Measurements from ENCODE around the gene LIMCH1.

The LIMCH1 gene

DNA sequence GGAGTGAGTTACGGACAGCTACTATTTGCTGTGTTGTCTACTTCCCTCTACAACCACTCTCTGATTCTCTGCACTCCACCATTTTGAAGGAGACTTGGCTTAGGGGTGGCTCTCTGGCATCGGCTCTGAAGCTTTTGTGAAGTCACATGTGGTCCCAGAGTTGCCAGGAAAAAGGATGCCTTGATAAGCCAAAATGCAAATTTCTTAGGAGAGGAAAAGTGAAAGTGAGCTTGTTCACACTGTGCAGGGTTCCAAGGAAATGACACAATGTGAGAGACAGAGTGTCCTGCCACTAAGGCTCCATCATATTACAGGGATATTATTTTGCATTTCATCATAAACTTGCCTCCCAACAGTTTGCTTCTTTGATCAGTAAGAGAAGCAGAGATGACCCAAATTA lies 203.4 kb downstream of the LIMCH1 start:
- no peak for DNase-seq

GRCh38 chr4:41744572-41745291 lies 206.8 kb downstream of the LIMCH1 start:
- no peak for DNase-seq

DNA sequence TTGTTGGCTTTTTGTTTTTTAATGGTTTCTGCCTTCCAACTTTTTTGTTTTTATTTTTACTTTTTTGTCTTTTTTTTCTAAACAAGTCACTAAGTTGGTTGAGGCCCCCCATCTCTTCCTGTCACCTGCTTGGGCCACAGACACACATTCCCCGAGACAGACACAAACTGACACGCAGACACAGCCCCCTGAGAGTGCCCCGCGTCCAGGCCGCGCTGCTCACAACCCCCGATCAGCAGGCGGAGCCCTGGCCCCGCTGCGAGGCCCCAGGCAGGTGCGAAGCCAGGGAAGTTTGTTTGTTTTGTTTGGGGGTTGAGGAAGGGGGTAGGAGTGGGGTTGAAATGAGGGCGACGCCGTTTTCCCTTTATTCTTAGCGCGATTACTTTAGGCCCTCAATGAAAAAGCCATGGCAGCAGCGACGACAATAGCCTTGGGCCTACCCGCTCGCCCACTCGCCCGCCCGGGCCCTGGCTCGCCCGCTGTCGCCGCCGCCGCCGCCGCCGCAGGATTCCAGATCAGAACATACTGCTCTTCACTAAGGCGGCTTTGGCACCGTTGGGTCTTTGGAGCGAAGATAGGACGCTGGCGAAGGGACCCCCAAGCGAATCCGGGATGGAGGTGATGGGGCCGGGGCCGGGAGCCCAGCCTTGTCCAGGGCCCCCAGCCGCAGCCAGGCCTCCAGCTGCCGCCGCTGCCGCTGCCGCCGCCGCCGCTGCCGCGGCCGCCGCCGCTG lies 207.5 kb downstream of the LIMCH1 start:
- DNase-seq: no peak

DNA sequence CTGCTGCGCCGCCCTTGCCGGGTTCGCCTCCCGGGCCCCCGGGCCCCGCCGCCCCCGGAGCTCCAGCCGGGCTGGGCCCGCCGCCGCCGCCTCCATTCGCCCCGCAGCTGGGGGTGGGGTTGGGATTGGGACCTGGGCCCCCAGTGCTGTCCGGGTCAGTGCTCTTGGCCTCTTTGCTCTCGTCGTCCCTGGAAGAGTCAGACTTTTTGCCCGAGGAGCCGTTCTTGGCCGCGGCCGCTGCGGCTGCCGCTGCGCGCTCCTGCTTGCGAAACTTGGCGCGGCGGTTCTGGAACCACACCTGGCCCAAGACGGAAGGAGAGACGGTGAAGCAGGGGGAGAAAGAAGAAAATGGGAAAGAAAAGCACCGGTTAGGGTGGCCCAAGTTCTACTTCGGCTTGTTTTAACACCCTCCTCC lies 208.1 kb downstream of the LIMCH1 start:
- no peak for DNase-seq

GRCh38 chr4:41746440-41747229 lies 208.7 kb downstream of the LIMCH1 start:
- no peak for DNase-seq

DNA sequence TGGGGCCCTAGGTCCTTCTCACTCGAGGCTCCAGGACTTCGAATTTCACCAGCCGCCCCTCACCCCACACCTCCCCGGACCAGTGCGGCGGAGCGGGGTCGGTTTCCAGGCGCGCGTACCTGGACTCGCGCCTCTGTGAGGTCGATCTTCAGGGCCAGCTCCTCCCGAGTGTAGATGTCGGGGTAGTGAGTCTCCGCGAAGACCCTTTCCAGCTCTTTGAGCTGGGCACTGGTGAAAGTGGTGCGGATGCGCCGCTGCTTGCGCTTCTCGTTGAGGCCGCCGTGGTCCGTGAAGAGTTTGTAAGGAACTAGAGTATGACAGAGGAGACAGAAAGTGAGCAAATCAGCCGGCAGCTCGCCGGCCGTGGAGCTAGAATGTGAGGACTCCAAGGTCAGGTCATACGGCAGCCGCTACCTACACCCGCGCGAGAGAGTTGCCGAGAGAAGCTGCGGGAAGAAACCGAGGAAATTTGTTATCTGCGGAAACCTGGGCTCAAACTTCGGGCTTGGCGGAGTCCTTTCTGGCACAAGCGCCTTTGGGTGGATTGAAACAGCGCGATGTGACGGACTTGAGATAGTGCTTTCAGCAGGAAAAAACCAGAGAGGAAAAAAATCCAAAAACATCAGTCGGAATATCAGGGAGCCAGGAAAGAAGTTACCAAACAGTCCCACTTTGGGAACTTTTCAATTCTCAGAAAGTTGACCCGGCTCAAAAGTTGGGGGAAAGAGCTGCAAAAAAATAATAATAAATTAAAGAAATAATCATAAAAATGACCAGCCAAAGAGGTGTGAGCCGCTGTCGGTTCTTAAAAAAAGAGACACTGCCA lies 209.5 kb downstream of the LIMCH1 start:
- no peak for DNase-seq

- DNase-seq: no peak
Observed at GRCh38 chr4:41748074-41748570, 210.2 kb downstream of the LIMCH1 start.

- no peak for DNase-seq
Observed at GRCh38 chr4:41748571-41749475, 210.9 kb downstream of the LIMCH1 start, which contains the start of gene PHOX2B. PHOX2B (minus strand) TSS chr4:41748725; CDS start chr4:41748610, 115 bp downstream.

- no peak for DNase-seq
Observed at GRCh38 chr4:41749631-41750039, 211.7 kb downstream of the LIMCH1 start.
